HG02870 (cell line): ENCODE results near the gene SLC30A7.

Source experiments
- ATAC-seq: cut with Tn5 transposase; IDR thresholded peaks from one replicate; pipeline ENCODE4 v1.9.1; 2021; ENCODE audit warnings: mild to moderate bottlenecking, moderate library complexity; ENCODE audit not compliant: unreplicated experiment

The SLC30A7 gene

GRCh38 chr1:100971021-100971420 is 75.1 kb downstream of the SLC30A7 start:
- no peak for ATAC-seq

- ATAC-seq, result no peak
Measured at GRCh38 chr1:100972185-100972584, 76.3 kb downstream of the SLC30A7 start.

- ATAC-seq, result no peak
Measured at GRCh38 chr1:100976936-100977335, 81.0 kb downstream of the SLC30A7 start.

GRCh38 chr1:100979631-100980030 is 83.7 kb downstream of the SLC30A7 start:
- ATAC-seq, result no peak

- ATAC-seq, result no peak
Measured at GRCh38 chr1:100982793-100983192, 86.9 kb downstream of the SLC30A7 start.

GRCh38 chr1:100988121-100988520 is 92.2 kb downstream of the SLC30A7 start:
- no peak for ATAC-seq

GRCh38 chr1:100989306-100990077 is 93.6 kb downstream of the SLC30A7 start:
- no peak for ATAC-seq

GRCh38 chr1:100995198-100995988 is 99.5 kb downstream of the SLC30A7 start:
- no peak for ATAC-seq

GRCh38 chr1:100998426-100998825 is 102.5 kb downstream of the SLC30A7 start:
- no peak for ATAC-seq

- no peak for ATAC-seq
Measured at GRCh38 chr1:101000131-101000873, 104.4 kb downstream of the SLC30A7 start.

GRCh38 chr1:101002551-101002950 is 106.7 kb downstream of the SLC30A7 start:
- peak; percentile 39 for ATAC-seq

- no peak for ATAC-seq
Measured at GRCh38 chr1:101003012-101003650, 107.2 kb downstream of the SLC30A7 start.

- ATAC-seq, result peak; percentile 66
Measured at GRCh38 chr1:101004061-101004460, 108.2 kb downstream of the SLC30A7 start.

- no peak for ATAC-seq
Measured at GRCh38 chr1:101004670-101005069, 108.8 kb downstream of the SLC30A7 start.

GRCh38 chr1:101005183-101005582 is 109.3 kb downstream of the SLC30A7 start:
- ATAC-seq, result no peak

- ATAC-seq, result no peak
Measured at GRCh38 chr1:101005871-101006270, 110.0 kb downstream of the SLC30A7 start.

GRCh38 chr1:101006553-101006952 is 110.7 kb downstream of the SLC30A7 start:
- ATAC-seq, result no peak

GRCh38 chr1:101008229-101008834 is 112.4 kb downstream of the SLC30A7 start:
- ATAC-seq, result no peak

- ATAC-seq, result no peak
Measured at GRCh38 chr1:101013776-101014175, 117.9 kb downstream of the SLC30A7 start.

- no peak for ATAC-seq
Measured at GRCh38 chr1:101017448-101017847, 121.6 kb downstream of the SLC30A7 start.

GRCh38 chr1:101022294-101022693 is 126.4 kb downstream of the SLC30A7 start:
- ATAC-seq, result no peak
